ENCODE measurements around the gene SASH1. TPM values are rescaled to one million over a fixed set of nuclear protein-coding genes. Genes with fewer than 3 reads are reported as not detected.

The SASH1 gene
- total and polyA plus RNA-seq, 2 of the 8 experiments (the other 6 are each of a cell fraction or from before 2014, with no cell fraction given), result 6.0 to 20.2 TPM

DNA sequence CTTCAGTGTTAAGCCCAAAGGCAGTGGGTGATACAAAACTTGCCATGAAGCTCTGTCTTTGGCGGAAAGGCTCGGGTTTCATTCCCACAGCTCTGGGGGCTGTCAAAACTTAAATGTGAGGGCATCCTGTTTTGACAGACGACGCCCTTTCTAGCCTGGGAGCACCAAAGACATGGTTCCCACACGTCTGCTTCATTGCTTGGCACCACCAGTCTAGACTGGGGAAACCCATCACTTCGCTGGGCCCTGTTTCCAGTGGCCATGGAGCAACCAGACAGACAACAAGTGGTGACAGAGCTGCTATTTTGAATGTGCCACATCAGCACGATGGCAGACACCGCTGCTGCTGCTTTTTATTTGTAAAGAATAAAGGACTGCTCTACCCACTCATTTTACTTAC is 127.5 kb downstream of the SASH1 start (continued):
- no peak for TF ChIP-seq E2F6 (IDR thresholded peaks at IDR 0.05)
- no peak for TF ChIP-seq CBX5 (IDR thresholded peaks at IDR 0.05; ENCODE audit: low read depth, low read length)
- no peak for TF ChIP-seq ATF2 (IDR thresholded peaks at IDR 0.05; ENCODE audit: low read length)

Measured in H1 (cell line).